IMR-90 (cell line): ENCODE measurements around the gene ADGRV1. TPM values are rescaled to one million over a fixed set of nuclear protein-coding genes. Genes with fewer than 3 reads are reported as not detected.

Experiments
- ATAC-seq: fragments of 200-7000 bp; cut with Tn5 transposase; 2 replicates; pipeline ENCODE4 v1.9.1; 2020; ENCODE audit warnings: low read depth, mild to moderate bottlenecking, moderate library complexity
- BruUV-seq: library from RNA; stranded (reverse); fragments of 400-500 nt; replicated peaks from 2 replicates; lab custom pipeline; 2021; lab: Mats Ljungman, UMichigan
- CTCF ChIA-PET: fragments of 300-600 bp; formaldehyde crosslinking; extraction: SDS; loops from one replicate; lab custom pipeline; 2021; ENCODE audit warnings: antibody characterized with exemption; lab: Yijun Ruan, JAX
- POLR2A ChIA-PET: fragments of 300-600 bp; sonication (Branson Sonifier 250); formaldehyde crosslinking; loops from one replicate; lab custom pipeline; 2022; ENCODE audit warnings: antibody characterized with exemption; ENCODE audit not compliant: unreplicated experiment; lab: Charles Lee
- DNase-seq: peaks from one replicate; pipeline ENCODE4 v3.0.0; 2013
- H2AFZ ChIP-seq: replicated peaks from 2 replicates; pipeline ENCODE3; 2013; ENCODE audit warnings: low read length, mild to moderate bottlenecking; ENCODE audit not compliant: poor library complexity
- H2AK5ac ChIP-seq: 2 replicates; pipeline ENCODE4 v1.6.1; 2013; ENCODE audit warnings: low read depth, low read length, inconsistent platforms
- H2AK9ac ChIP-seq: replicated peaks from 2 replicates; pipeline ENCODE3; 2013; ENCODE audit warnings: mild to moderate bottlenecking, low read depth, low read length, moderate library complexity; ENCODE audit not compliant: poor library complexity
- H2BK120ac ChIP-seq: 2 replicates; pipeline ENCODE4 v1.6.1; 2013; ENCODE audit warnings: low read depth, low read length, inconsistent platforms
- H2BK15ac ChIP-seq: 3 replicates; pipeline ENCODE4 v1.6.1; 2013; ENCODE audit warnings: low read depth, low read length, inconsistent platforms
- H2BK20ac ChIP-seq: 2 replicates; pipeline ENCODE4 v1.6.1; 2013; ENCODE audit warnings: low read depth, mild to moderate bottlenecking, inconsistent platforms, low read length, moderate library complexity
- H2BK5ac ChIP-seq: 2 replicates; pipeline ENCODE4 v1.6.1; 2013; ENCODE audit warnings: mild to moderate bottlenecking, low read depth, low read length, inconsistent platforms; ENCODE audit not compliant: poor library complexity, severe bottlenecking
- H3K14ac ChIP-seq: replicated peaks from 2 replicates; pipeline ENCODE4 v1.6.1; 2013; ENCODE audit warnings: low read depth, low read length, inconsistent platforms
- H3K18ac ChIP-seq: 2 replicates; pipeline ENCODE4 v1.6.1; 2013; ENCODE audit warnings: low read depth, low read length, control low read depth
- H3K23ac ChIP-seq: 2 replicates; pipeline ENCODE4 v1.6.1; 2013; ENCODE audit warnings: low read depth, low read length, inconsistent platforms
- H3K27ac ChIP-seq: 2 replicates; pipeline ENCODE4 v1.5.1; 2013; ENCODE audit warnings: mild to moderate bottlenecking, control low read depth, low read length; ENCODE audit not compliant: insufficient read depth
- H3K27me3 ChIP-seq: 2 replicates; pipeline ENCODE4 v1.6.1; 2013; ENCODE audit warnings: low read length; ENCODE audit not compliant: control insufficient read depth, insufficient read depth
- H3K36me3 ChIP-seq: 2 replicates; pipeline ENCODE4 v1.6.1; 2013; ENCODE audit warnings: low read length, mixed read lengths; ENCODE audit not compliant: control insufficient read depth, insufficient read depth
- H3K4ac ChIP-seq: 2 replicates; pipeline ENCODE4 v1.6.1; 2013; ENCODE audit warnings: low read depth, low read length, inconsistent platforms
- H3K4me1 ChIP-seq: 2 replicates; pipeline ENCODE4 v1.6.1; 2013; ENCODE audit warnings: low read length, mixed read lengths; ENCODE audit not compliant: control insufficient read depth, insufficient read depth
- H3K4me2 ChIP-seq: 2 replicates; pipeline ENCODE4 v1.6.1; 2013; ENCODE audit warnings: low read depth, mild to moderate bottlenecking, control low read depth, low read length, moderate library complexity
- H3K4me3 ChIP-seq: 2 replicates; pipeline ENCODE4 v1.5.1; 2013; ENCODE audit warnings: low read depth, mild to moderate bottlenecking, control low read depth, low read length, moderate library complexity; ENCODE audit not compliant: insufficient read depth
- H3K56ac ChIP-seq: 2 replicates; pipeline ENCODE4 v1.6.1; 2013; ENCODE audit warnings: low read length, inconsistent platforms; ENCODE audit not compliant: insufficient read depth; ENCODE audit errors: extremely low read depth
- H3K79me1 ChIP-seq, 2 experiments: 2 replicates each; pipeline ENCODE4 v1.6.1; 2013; ENCODE audit warnings: low read length in 2 of 2, inconsistent platforms in 1 of 2, low read depth in 1 of 2
- H3K9ac ChIP-seq: 2 replicates; pipeline ENCODE4 v1.6.1; 2013; ENCODE audit warnings: low read depth, low read length, control low read depth
- H3K9me1 ChIP-seq: 2 replicates; pipeline ENCODE4 v1.6.1; 2013; ENCODE audit warnings: low read length, inconsistent platforms; ENCODE audit not compliant: insufficient read depth
- H3K9me3 ChIP-seq: 2 replicates; pipeline ENCODE4 v1.6.1; 2013; ENCODE audit warnings: low read length; ENCODE audit not compliant: control insufficient read depth, insufficient read depth
- H4K20me1 ChIP-seq: 2 replicates; pipeline ENCODE4 v1.6.1; 2013; ENCODE audit warnings: low read length, inconsistent platforms; ENCODE audit not compliant: insufficient read depth
- H4K5ac ChIP-seq: 2 replicates; pipeline ENCODE4 v1.6.1; 2013; ENCODE audit warnings: mild to moderate bottlenecking, low read depth, low read length, control low read depth
- H4K8ac ChIP-seq, 2 experiments: 2 replicates each; pipeline ENCODE4 v1.6.1; 2013; ENCODE audit warnings: low read depth in 2 of 2, low read length in 2 of 2, control low read depth in 1 of 2, inconsistent platforms in 1 of 2
- H4K91ac ChIP-seq: 2 replicates; pipeline ENCODE4 v1.6.1; 2013; ENCODE audit warnings: low read depth, low read length, inconsistent platforms; ENCODE audit not compliant: insufficient read depth
- FOS ChIP-seq: fragments of 150-350 bp; IDR thresholded peaks from 2 replicates; pipeline ENCODE4 v1.6.1; 2016; ENCODE audit warnings: low read depth, low read length
- RAD21 ChIP-seq: IDR thresholded peaks from 2 replicates; pipeline ENCODE4 v1.6.1; 2012; ENCODE audit warnings: low read length, improper control_type of control experiment
- WGBS, 2 experiments: methylation state at CpG; one replicate each; pipeline versions ENCODE4 v1.1.5 to v1.1.7; 2013; ENCODE audit warnings: missing lambda C conversion rate in 2 of 2; ENCODE audit not compliant: insufficient read length in 1 of 2; ENCODE audit errors: extremely low coverage in 2 of 2; 5-methylcytosine and 5-hydroxymethylcytosine counted together
- dilution Hi-C: fragments of 300-500 bp; cut with HindIII; formaldehyde crosslinking; loops from one replicate; pipeline ENCODE4 v1.14.3; 2018; ENCODE audit warnings: low sequenced_read_pairs; ENCODE audit not compliant: unreplicated experiment
- in situ Hi-C: fragments of 300-500 bp; cut with MboI; formaldehyde crosslinking; loops from 3 replicates; pipeline ENCODE4 v1.14.3; 2019; ENCODE audit warnings: low sequenced_read_pairs, inconsistent platforms, mixed read lengths
- intact Hi-C: fragments of 100-400 bp; cut with micrococcal nuclease; formaldehyde crosslinking; loops from 2 replicates; pipeline ENCODE4 v1.10.0; 2022
- polyA plus RNA-seq, 3 experiments: library from polyadenylated mRNA; depleted of rRNA; stranded (reverse); fragments of >200 nt; gene quantifications; 2 replicates each; pipeline ENCODE4 v1.2.3, GENCODE V29; 2012; ENCODE audit warnings: low replicate concordance in 1 of 3
- total RNA-seq: library from RNA; depleted of rRNA; stranded (reverse); fragments of >200 nt; gene quantifications from 2 replicates; pipeline ENCODE4 v1.2.3, GENCODE V29; 2012

Gene ADGRV1
- total and polyA plus RNA-seq, 2 of the 4 experiments (the other 2 are of a cell fraction), result under 0.01 TPM; not detected in 1

DNA sequence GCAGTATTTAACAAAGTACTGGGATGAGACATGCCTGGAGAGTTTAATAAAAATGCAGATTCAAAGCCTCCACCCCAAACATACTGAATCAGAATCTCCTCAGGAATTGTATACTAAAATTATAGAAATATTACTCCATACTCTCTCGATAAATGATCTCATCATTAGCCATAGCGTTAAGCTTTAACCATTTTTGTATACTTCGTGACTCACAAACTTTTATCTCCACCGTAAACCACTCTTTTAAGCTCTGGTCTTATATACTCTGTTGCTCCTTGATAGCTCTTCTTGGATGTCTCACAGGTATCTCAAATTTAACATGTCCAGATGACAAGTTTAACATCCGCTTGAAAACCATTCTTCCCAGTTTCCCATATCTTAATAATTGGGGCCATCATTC lies 327.8 kb downstream of the ADGRV1 start:
- Histone ChIP-seq H2AK9ac (no peak overlapping the region), H3K4me3 (no peak overlapping the region), H3K27me3 (peaks cover 5% of the 10 kb centered on the region), H2BK15ac (no peak overlapping the region), H2AFZ (no peak overlapping the region), H3K23ac (no peak overlapping the region), H2BK20ac (no peak overlapping the region), H4K91ac (no peak overlapping the region), H4K5ac (no peak overlapping the region), H3K14ac (no peak overlapping the region), H2BK5ac (no peak overlapping the region), H3K9me3 (no peaks in the 10 kb centered on the region), H3K27ac (no peak overlapping the region), H2AK5ac (no peak overlapping the region), H4K20me1 (no peaks in the 10 kb centered on the region), H3K9me1 (no peaks in the 10 kb centered on the region), H3K79me1 (no peaks in the 10 kb centered on the region), H4K8ac (no peak overlapping the region), H3K4me2 (no peak overlapping the region), H2BK120ac (no peak overlapping the region), H3K4ac (no peak overlapping the region), H3K9ac (no peak overlapping the region), H3K18ac (no peak overlapping the region), H3K56ac (no peak overlapping the region), H3K36me3 (no peaks in the 10 kb centered on the region), H3K4me1 (no peaks in the 10 kb centered on the region)
- BruUV-seq, result no TSS peak
- ChIA-PET POLR2A (no interaction called here), CTCF (no interaction called here)
- in situ Hi-C loops, result no loop called here
- intact Hi-C loops, result no loop called here
- no peak for DNase-seq
- ATAC-seq, result no peak
- TF ChIP-seq FOS (no peak), RAD21 (no peak)
- dilution Hi-C loops, result no loop called here
- 84% methylated on average over 3 of the region's 5 CpGs; no CpG with 5 or more reads in 1 of the 2 experiments for WGBS, 2 experiments
